Measurements from ENCODE around the gene IRF2BPL.

IRF2BPL gene

DNA sequence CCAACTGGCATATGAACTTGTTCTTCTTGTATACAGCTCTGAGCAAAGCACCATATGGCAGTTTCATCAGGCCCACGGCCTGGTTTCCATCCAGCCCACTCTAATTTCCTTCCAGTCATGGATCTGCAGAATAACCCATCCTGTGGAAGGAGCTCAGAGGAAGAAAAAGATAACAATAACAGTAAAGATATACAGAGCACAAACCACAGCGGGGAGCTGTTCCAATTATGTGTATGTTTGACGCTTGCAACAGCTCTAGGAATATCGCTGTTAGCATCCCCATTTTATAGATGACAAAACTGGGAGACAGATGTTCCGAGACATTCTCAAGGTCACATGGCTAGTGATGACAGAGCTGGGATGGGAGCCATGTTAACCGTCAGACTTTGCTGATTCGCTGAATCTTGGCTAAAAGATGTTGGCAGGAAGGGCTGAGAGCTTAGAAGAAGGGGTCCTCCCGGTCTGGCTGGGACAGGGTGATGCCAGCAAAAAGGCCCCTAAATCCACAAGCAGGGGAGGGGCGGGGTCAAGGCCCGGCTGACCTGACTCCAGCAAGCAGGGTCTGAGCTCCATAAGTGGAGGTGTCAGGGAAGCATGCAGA is 35.2 kb upstream of the IRF2BPL start:
- no peak for ATAC-seq (replicated peaks; ENCODE audit: extremely low read depth, poor library complexity, severe bottlenecking)
- Mint-ChIP-seq H3K9me3 (no peaks in the 10 kb centered on the region), H3K27me3 (peaks cover 18% of the 10 kb centered on the region)

DNA sequence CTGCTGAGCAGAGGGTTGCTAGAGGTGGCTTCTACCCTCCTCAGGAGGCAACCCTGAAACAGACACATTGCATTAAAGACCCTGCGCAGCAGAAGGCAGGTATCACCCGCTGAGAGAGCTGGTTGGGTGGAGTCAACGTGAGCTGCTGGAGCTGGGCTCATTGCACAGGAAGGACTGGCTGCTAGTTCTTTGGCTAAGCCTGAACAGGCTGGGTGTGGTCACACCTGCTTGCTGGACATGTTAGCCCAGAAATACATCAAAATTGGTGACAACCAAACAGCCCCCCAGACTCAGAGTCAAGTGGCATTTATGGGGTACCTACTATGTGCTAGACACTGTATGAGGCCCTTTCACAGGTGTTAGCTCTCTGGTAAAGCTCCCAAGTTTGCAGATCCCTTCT is 33.8 kb upstream of the IRF2BPL start:
- ATAC-seq (replicated peaks; ENCODE audit: extremely low read depth, poor library complexity, severe bottlenecking) (no peak), DNase-seq (ENCODE audit: low spot score in 2 of 2) (no peak)
- H3K27me3 Mint-ChIP-seq: peaks cover 9% of the 10 kb centered on the region
- H3K4me1 Mint-ChIP-seq: no peaks in the 10 kb centered on the region
- no peak overlapping the region for H3K27ac Mint-ChIP-seq (ENCODE audit: low read depth)
- H3K4me3 Mint-ChIP-seq: no peak overlapping the region
- no peaks in the 10 kb centered on the region for H3K9me3 Mint-ChIP-seq
- H3K36me3 Mint-ChIP-seq (ENCODE audit: insufficient read depth): no peaks in the 10 kb centered on the region

More for the DNA sequence above, 35.2 kb upstream of the IRF2BPL start:
- H3K4me1 Mint-ChIP-seq: no peaks in the 10 kb centered on the region
- no peak overlapping the region for H3K4me3 Mint-ChIP-seq
- H3K36me3 Mint-ChIP-seq (ENCODE audit: insufficient read depth): no peaks in the 10 kb centered on the region
- DNase-seq (ENCODE audit: low spot score in 2 of 2): no peak
- no peak overlapping the region for H3K27ac Mint-ChIP-seq (ENCODE audit: low read depth)

DNA sequence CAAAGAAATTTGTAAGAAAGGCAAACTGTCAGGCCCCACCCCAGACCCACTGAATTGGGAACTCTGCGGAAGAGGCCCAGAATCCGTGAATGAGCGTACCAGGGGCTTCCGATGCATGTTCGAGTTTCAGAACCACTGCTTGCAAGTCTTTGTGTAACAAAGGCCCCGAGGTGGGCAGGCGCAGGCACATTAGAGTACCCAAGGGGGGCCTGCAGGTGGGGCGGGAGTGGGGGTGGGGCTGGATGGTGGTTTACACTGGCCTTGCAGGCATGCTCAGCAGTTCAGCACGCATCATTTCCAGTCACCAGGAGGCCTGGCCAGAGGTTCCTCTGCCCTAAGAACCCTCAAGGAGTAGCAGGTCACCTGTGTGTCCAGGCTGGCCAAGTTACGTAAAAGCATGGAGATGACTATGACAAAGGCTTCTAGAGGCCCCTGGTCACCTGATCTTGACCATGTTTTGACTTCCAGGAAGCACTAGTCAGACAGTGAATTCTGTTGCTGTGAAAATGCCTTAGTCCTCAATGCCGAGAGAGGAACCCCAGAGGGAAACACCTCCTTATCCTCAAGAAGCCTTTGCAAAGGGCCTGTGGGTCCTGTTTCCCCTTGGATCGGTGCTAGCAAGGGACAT is 33.2 kb upstream of the IRF2BPL start:
- no peaks in the 10 kb centered on the region for H3K4me1 Mint-ChIP-seq
- no peak overlapping the region for H3K4me3 Mint-ChIP-seq
- DNase-seq (ENCODE audit: low spot score in 2 of 2) (no peak), ATAC-seq (replicated peaks; ENCODE audit: extremely low read depth, poor library complexity, severe bottlenecking) (no peak)
- H3K27me3 Mint-ChIP-seq: peaks cover 9% of the 10 kb centered on the region
- H3K9me3 Mint-ChIP-seq: no peaks in the 10 kb centered on the region
- H3K36me3 Mint-ChIP-seq (ENCODE audit: insufficient read depth): peaks cover 2% of the 10 kb centered on the region
- H3K27ac Mint-ChIP-seq (ENCODE audit: low read depth): no peak overlapping the region

DNA sequence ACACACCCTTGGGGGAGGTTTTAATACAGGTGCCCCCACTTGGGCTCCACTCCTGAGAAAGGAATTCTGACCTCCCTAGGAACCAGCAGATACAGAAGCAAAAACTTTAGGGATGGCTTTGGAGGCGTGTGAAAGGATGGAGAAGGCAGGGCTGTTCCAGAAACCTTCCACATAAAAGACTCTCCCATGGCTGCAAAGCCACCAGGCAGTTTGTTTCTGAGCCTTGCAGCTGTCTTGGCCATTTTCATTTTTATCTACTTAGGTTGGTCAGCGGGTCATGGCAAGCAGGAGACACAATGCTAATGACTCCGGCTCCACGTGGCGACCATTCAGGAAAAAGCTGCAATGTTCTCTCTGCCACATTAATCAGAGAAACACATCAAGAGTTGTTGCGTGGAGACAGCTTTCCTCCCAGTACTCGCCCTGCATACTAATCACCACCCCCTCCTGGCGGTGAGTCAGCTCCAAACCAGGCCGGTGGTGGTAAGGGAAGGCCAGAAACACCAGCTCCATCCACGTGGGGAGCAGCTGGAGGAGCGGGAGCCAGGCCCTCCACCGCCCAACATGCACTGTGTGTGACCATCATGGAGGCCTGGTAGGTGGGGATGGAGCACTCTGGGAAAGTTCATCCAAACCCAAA is 30.9 kb upstream of the IRF2BPL start:
- H3K4me3 Mint-ChIP-seq: no peak overlapping the region

DNA sequence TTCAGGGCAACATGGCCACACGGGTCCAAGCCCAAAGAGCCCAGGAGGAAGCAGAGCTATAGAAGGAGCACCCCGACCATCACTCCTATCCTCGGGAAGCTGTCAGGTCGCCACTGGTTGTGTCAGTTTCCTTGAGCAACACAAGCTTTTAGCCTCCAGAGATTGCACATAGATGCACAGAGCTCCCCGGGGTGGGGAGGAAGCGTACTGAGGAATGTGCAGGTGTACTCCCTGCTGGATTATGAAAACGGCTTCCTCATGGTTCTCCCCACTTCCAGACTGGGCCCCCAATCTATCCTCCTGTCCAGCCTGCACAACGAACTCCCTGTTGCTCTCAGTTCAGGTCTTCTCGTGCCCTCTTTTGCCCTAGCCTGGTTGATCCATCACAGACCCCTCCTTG is 30.3 kb upstream of the IRF2BPL start:
- ATAC-seq (replicated peaks; ENCODE audit: extremely low read depth, poor library complexity, severe bottlenecking): no peak
- Mint-ChIP-seq H3K4me1 (no peaks in the 10 kb centered on the region), H3K9me3 (no peaks in the 10 kb centered on the region), H3K27me3 (no peaks in the 10 kb centered on the region), H3K4me3 (no peak overlapping the region), H3K27ac (ENCODE audit: low read depth) (no peak overlapping the region), H3K36me3 (ENCODE audit: insufficient read depth) (peaks cover 2% of the 10 kb centered on the region)
- no peak for DNase-seq (ENCODE audit: low spot score in 2 of 2)

More for the DNA sequence above, 30.9 kb upstream of the IRF2BPL start:
- Mint-ChIP-seq H3K36me3 (ENCODE audit: insufficient read depth) (peaks cover 2% of the 10 kb centered on the region), H3K27ac (ENCODE audit: low read depth) (no peak overlapping the region), H3K4me1 (no peaks in the 10 kb centered on the region), H3K9me3 (no peaks in the 10 kb centered on the region), H3K27me3 (no peaks in the 10 kb centered on the region)
- DNase-seq (ENCODE audit: low spot score in 2 of 2) (no peak), ATAC-seq (replicated peaks; ENCODE audit: extremely low read depth, poor library complexity, severe bottlenecking) (no peak)

DNA sequence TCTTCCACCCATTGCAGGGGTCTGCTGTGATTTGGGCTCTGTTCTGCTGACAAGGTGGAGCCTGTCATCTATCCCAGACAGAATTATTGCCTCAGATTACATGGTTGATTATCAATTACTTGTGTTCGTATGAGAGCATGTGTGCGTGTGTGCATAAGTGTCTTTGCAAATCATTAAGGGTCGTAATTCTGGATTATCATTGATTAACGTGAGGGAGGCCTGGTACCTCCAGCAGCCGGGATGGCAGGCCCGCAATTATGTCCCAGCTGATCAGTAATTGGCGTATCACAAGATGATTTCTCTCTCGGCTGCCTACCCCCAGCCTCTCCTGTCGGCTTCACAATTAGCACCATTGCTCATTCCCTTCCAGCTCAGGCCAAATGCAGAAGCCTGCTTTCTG is 29.6 kb upstream of the IRF2BPL start:
- DNase-seq (ENCODE audit: low spot score in 2 of 2) (no peak), ATAC-seq (replicated peaks; ENCODE audit: extremely low read depth, poor library complexity, severe bottlenecking) (no peak)
- H3K27me3 Mint-ChIP-seq: no peaks in the 10 kb centered on the region

DNA sequence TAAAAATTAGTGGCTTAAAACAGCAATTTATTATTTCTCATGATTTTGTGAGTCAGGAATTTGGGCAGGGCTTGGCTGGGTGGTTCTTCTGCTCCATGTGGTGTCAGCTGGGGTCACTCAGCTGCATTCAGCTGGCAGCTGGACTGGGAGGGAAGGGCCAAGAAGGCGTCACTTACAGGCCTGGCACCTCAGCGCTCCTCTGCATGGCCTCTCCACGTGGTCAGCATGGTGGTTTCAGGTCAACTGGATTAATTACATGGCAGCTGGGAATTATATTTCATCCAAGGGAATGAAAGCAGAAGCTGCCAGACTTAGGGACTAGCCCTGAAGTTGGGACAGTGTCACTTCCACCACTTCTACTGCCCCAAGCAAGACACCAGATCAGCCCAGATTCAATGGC is 27.5 kb upstream of the IRF2BPL start:
- H3K27ac Mint-ChIP-seq (ENCODE audit: low read depth): no peak overlapping the region
- H3K27me3 Mint-ChIP-seq: no peaks in the 10 kb centered on the region
- peaks cover 2% of the 10 kb centered on the region for H3K36me3 Mint-ChIP-seq (ENCODE audit: insufficient read depth)
- no peak for DNase-seq (ENCODE audit: low spot score in 2 of 2)
- H3K4me3 Mint-ChIP-seq: no peak overlapping the region
- no peak for ATAC-seq (replicated peaks; ENCODE audit: extremely low read depth, poor library complexity, severe bottlenecking)
- no peaks in the 10 kb centered on the region for H3K9me3 Mint-ChIP-seq
- peaks cover 4% of the 10 kb centered on the region for H3K4me1 Mint-ChIP-seq

More for the DNA sequence above, 29.6 kb upstream of the IRF2BPL start:
- H3K4me1 Mint-ChIP-seq: peaks cover 3% of the 10 kb centered on the region
- H3K9me3 Mint-ChIP-seq: no peaks in the 10 kb centered on the region
- H3K4me3 Mint-ChIP-seq: no peak overlapping the region
- H3K27ac Mint-ChIP-seq (ENCODE audit: low read depth): no peak overlapping the region
- H3K36me3 Mint-ChIP-seq (ENCODE audit: insufficient read depth): peaks cover 2% of the 10 kb centered on the region

DNA sequence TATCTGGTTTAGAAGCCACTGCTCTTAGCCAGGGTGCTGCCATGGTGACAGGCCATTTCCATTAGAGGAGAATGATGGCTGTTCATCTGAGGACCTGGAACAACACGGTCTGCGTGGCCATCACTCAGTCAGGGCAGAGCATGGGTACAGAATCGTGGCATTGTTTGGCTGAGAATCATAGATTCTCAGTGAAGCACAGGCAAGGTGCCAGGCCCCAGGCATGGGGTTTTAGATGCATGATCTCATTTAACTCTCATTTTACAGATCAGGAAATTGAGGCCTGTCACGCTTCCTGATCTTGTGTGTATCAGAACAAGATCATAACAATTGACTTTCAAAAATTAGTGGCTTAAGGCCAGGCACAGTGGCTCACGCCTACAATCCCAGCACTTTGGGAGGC is 26.8 kb upstream of the IRF2BPL start:
- Mint-ChIP-seq H3K27me3 (no peaks in the 10 kb centered on the region), H3K9me3 (no peaks in the 10 kb centered on the region), H3K36me3 (ENCODE audit: insufficient read depth) (peaks cover 2% of the 10 kb centered on the region), H3K4me1 (peaks cover 4% of the 10 kb centered on the region), H3K4me3 (no peak overlapping the region), H3K27ac (ENCODE audit: low read depth) (no peak overlapping the region)
- DNase-seq (ENCODE audit: low spot score in 2 of 2) (no peak), ATAC-seq (replicated peaks; ENCODE audit: extremely low read depth, poor library complexity, severe bottlenecking) (no peak)

DNA sequence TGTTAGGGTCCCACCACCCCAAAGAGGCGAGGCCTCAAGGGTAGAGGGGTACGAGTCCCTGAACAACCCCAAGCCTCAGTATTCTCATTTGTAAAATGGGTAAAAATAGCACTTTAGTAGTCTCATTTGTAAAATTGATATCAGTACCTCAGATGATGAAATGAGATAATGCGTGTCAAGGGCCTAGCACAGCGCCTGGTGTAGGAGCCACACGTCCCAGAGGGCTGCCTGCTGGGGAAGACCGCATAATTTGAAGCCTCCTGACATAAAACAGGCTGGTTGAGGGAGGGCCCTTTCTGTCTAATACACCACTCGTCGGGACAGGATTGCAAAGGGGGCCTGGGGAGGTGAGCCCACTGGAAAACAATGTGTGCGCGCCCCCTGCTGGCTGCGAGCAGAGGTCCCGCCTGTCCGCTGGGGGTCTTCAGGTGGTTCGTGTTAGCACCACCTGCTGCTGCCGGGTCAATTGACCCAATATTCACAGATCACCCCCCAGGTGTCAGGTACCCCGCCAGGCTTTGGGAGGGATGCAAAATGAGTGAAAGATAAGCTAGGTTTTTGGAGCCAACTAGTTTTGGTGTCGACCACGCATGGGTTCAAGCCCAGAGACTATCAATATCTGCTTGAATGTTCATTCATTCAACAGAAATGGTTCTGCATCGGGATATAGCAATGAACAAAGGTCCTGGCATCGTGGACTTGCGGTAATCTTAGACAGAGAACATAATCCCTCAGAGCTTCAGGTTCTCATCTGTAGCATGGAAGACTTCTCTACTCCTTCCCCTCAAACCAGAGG is 24.7 kb upstream of the IRF2BPL start:
- ATAC-seq (replicated peaks; ENCODE audit: extremely low read depth, poor library complexity, severe bottlenecking) (peak; percentile 85), DNase-seq (ENCODE audit: low spot score in 2 of 2) (peak; percentile 63 to 72)
- Mint-ChIP-seq H3K36me3 (ENCODE audit: insufficient read depth) (peaks cover 2% of the 10 kb centered on the region), H3K9me3 (no peaks in the 10 kb centered on the region), H3K27ac (ENCODE audit: low read depth) (no peak overlapping the region), H3K4me3 (no peak overlapping the region), H3K4me1 (peaks cover 4% of the 10 kb centered on the region), H3K27me3 (no peaks in the 10 kb centered on the region)

DNA sequence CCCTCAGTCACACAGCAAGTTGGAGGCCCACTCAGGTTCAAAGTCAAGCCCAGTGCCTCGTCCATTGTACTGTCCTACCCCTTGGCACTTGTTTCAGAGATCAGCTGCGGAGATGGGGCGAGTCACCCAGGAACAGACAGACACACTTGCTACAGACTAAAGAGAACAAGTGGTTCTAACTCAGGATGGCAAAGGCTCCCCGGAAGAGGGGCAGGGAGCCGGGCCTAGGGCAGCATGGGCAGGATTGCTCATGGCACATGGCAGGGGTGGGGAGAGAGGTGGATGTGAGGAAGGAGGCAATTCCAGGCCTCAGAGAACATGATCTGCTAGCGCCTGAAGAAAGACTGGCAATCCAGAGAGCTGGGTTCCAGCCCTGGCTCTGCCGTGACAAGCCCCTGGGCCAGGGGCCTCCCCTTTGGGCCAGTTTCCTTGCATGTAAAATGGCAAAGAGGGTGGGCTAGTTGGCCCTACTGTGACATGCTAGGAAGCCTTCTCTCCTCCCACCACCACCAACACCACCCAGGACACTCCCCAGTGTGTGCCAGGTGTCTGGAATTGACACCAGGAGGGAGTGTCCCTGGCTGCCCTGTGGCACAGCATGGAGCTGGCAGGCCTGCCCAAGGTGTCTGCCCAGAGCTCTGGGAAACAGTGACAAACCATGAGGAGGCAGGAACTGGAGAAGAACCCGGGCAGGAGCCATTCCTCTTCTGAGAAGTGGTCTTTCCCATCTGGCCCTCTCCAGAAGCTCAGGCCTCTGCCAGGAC is 24.0 kb upstream of the IRF2BPL start:
- no peak for DNase-seq (ENCODE audit: low spot score in 2 of 2)
- Mint-ChIP-seq H3K36me3 (ENCODE audit: insufficient read depth) (peaks cover 2% of the 10 kb centered on the region), H3K27ac (ENCODE audit: low read depth) (no peak overlapping the region), H3K4me1 (peaks cover 4% of the 10 kb centered on the region), H3K9me3 (no peaks in the 10 kb centered on the region), H3K4me3 (no peak overlapping the region), H3K27me3 (no peaks in the 10 kb centered on the region)
- no peak for ATAC-seq (replicated peaks; ENCODE audit: extremely low read depth, poor library complexity, severe bottlenecking)

DNA sequence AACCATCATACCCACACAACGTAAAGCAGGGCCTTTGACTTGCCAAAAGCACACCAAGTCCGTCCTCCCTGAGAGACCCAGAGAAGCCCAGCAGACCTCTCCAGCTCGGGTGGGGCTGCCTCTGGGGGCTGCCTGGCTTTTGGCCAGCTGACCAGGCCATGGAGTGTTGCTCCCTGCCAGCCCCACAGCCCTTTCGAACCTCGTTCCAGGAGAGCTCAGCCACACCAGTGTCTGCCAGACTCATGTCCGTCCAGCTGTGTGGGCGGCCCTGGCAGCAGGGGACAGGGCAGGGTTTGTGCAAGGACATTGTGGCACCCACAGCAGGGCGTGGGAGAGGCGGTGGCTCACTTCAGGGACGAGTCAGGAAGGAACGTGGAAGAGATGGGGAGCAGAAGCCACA is 22.6 kb upstream of the IRF2BPL start:
- peaks cover 4% of the 10 kb centered on the region for H3K4me1 Mint-ChIP-seq
- no peaks in the 10 kb centered on the region for H3K36me3 Mint-ChIP-seq (ENCODE audit: insufficient read depth)
- H3K27me3 Mint-ChIP-seq: no peaks in the 10 kb centered on the region
- H3K4me3 Mint-ChIP-seq: no peak overlapping the region
- no peak overlapping the region for H3K27ac Mint-ChIP-seq (ENCODE audit: low read depth)
- DNase-seq (ENCODE audit: low spot score in 2 of 2) (no peak), ATAC-seq (replicated peaks; ENCODE audit: extremely low read depth, poor library complexity, severe bottlenecking) (no peak)
- no peaks in the 10 kb centered on the region for H3K9me3 Mint-ChIP-seq

DNA sequence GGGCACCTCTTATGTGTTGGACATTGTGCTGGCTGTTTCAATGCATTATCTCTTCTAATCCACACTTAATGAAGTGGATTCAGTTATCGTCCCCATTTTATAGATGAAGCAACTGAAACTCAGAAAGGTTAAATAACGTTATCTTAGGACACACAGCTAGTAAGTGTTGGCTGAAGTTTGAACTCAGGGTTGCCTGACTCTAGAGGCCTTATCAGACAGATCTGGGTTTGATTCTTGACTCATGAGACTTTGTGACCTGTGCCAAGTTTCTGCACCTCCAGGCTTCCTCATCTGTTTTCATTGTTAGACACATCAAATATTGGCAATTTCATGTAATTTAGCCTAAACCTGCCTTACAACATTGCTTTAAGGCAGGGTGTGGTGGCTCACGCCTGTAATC is 18.2 kb upstream of the IRF2BPL start:
- H3K27me3 Mint-ChIP-seq: no peaks in the 10 kb centered on the region
- no peak for DNase-seq (ENCODE audit: low spot score in 2 of 2)
- H3K4me1 Mint-ChIP-seq: peaks cover 18% of the 10 kb centered on the region
- H3K4me3 Mint-ChIP-seq: no peak overlapping the region
- no peaks in the 10 kb centered on the region for H3K9me3 Mint-ChIP-seq
- no peak for ATAC-seq (replicated peaks; ENCODE audit: extremely low read depth, poor library complexity, severe bottlenecking)
- no peak overlapping the region for H3K27ac Mint-ChIP-seq (ENCODE audit: low read depth)
- H3K36me3 Mint-ChIP-seq (ENCODE audit: insufficient read depth): peaks cover 3% of the 10 kb centered on the region

Measured in central memory CD8-positive, alpha-beta T cell (primary cell).